Neural progenitor cell (in vitro differentiated cells): ENCODE data around the gene CGB2.

ENCODE experiments used
- CTCF ChIP-seq: fragments of 200-600 bp; sonication (generic); IDR thresholded peaks from 2 replicates; pipeline ENCODE4 v1.5.1; 2017; ENCODE audit warnings: antibody characterized with exemption, mild to moderate bottlenecking
- EZH2 ChIP-seq: fragments of 200-600 bp; sonication (generic); IDR thresholded peaks from 2 replicates; pipeline ENCODE4 v1.6.1; 2017; ENCODE audit warnings: antibody characterized with exemption, mild to moderate bottlenecking, moderate library complexity

- TF ChIP-seq CTCF (no peak), EZH2 (no peak)
These were observed 48.7 kb downstream of the CGB2 start for GRCh38 chr19:49080392-49080791.
